Gastroesophageal sphincter (tissue), 4 donors: Measurements from ENCODE around the gene ITGA5. TPM values are rescaled to one million over a fixed set of nuclear protein-coding genes. Genes with fewer than 3 reads are reported as not detected.
A peak's percentile ranks its signal among the peaks of the same experiment; 100 is the strongest.

Experiments
- ATAC-seq: fragments of 150-250 bp; one replicate; pipeline ENCODE4 v1.9.1; 2016; ENCODE audit warnings: mild to moderate bottlenecking, moderate library complexity
- H3K27ac ChIP-seq, 4 donors: fragments of 200-600 bp; sonication (generic) in 3 of 4; 1 replicate in 3 of 4; 2 replicates in 1 of 4; pipeline ENCODE4 v1.5.1; 2016 to 2019
- H3K27me3 ChIP-seq: fragments of 200-600 bp; sonication (generic); one replicate; pipeline ENCODE4 v1.5.1; 2019
- H3K36me3 ChIP-seq, 2 donors: fragments of 200-600 bp; sonication (generic); one replicate each; pipeline ENCODE4 v1.5.1; 2019; ENCODE audit warnings: control low read depth in 1 of 2
- H3K4me1 ChIP-seq, 3 donors: fragments of 200-600 bp; sonication (generic); 1 replicate in 2 of 3; 2 replicates in 1 of 3; pipeline ENCODE4 v1.5.1; 2016 to 2019; ENCODE audit warnings: control low read depth in 2 of 3
- H3K4me3 ChIP-seq, 2 donors: fragments of 200-600 bp; sonication (generic); one replicate each; pipeline ENCODE4 v1.5.1; 2019; ENCODE audit warnings: mild to moderate bottlenecking in 1 of 2, moderate library complexity in 1 of 2
- H3K9me3 ChIP-seq, 3 donors: fragments of 200-600 bp; sonication (generic); one replicate each; pipeline ENCODE4 v1.5.1; 2017 to 2019; ENCODE audit warnings: control low read depth in 2 of 3
- EP300 ChIP-seq: sonication (generic); formaldehyde crosslinking; IDR thresholded peaks from one replicate; pipeline ENCODE4 v1.6.1; 2017; ENCODE audit warnings: antibody characterized with exemption, mild to moderate bottlenecking
- POLR2A ChIP-seq, 2 donors: fragments of 450-650 bp; IDR thresholded peaks; one replicate each; pipeline ENCODE4 v1.6.1; 2017; ENCODE audit warnings: antibody characterized with exemption in 2 of 2, mild to moderate bottlenecking in 2 of 2, moderate library complexity in 1 of 2
- POLR2AphosphoS5 ChIP-seq: sonication (generic); formaldehyde crosslinking; IDR thresholded peaks from one replicate; pipeline ENCODE4 v1.6.1; 2017; ENCODE audit warnings: antibody characterized with exemption
- WGBS, 2 donors: methylation state at CpG; one replicate each; pipeline ENCODE4 v1.1.5; 2018; ENCODE audit warnings: low coverage in 1 of 2; 5-methylcytosine and 5-hydroxymethylcytosine counted together
- total RNA-seq, 4 donors: library from RNA; depleted of rRNA; stranded (reverse); fragments of >200 nt; gene quantifications; one replicate each; pipeline ENCODE4 v1.1.0, GENCODE V29; 2016
- TF ChIP-seq, protein P1 (sequence below), 4 experiments: fragments of 200-600 bp in 2 of 4; fragments of 450-650 bp in 2 of 4; sonication (generic) in 1 of 4; IDR thresholded peaks; one replicate each; pipeline ENCODE4 v1.5.1; 2017 to 2019; ENCODE audit warnings: antibody characterized with exemption in 4 of 4, mild to moderate bottlenecking in 2 of 4, moderate library complexity in 2 of 4

ITGA5 gene
- total RNA-seq, 4 donors from 2014 or later: 141 to 908 (median 220) TPM

GRCh38 chr12:54389607-54390175 lies 29.4 kb downstream of the ITGA5 start:
- no peak for TF ChIP-seq POLR2AphosphoS5
- no peak for TF ChIP-seq EP300
- TF ChIP-seq, protein P1, sequence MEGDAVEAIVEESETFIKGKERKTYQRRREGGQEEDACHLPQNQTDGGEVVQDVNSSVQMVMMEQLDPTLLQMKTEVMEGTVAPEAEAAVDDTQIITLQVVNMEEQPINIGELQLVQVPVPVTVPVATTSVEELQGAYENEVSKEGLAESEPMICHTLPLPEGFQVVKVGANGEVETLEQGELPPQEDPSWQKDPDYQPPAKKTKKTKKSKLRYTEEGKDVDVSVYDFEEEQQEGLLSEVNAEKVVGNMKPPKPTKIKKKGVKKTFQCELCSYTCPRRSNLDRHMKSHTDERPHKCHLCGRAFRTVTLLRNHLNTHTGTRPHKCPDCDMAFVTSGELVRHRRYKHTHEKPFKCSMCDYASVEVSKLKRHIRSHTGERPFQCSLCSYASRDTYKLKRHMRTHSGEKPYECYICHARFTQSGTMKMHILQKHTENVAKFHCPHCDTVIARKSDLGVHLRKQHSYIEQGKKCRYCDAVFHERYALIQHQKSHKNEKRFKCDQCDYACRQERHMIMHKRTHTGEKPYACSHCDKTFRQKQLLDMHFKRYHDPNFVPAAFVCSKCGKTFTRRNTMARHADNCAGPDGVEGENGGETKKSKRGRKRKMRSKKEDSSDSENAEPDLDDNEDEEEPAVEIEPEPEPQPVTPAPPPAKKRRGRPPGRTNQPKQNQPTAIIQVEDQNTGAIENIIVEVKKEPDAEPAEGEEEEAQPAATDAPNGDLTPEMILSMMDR (IDR thresholded peaks at IDR 0.05): no peak
- no peak for TF ChIP-seq POLR2A (IDR thresholded peaks at IDR 0.05)
- 84% methylated on average over 5 of the region's 5 CpGs; no CpG with 5 or more reads in 1 of the 2 donors for WGBS, 2 donors
- Histone ChIP-seq H3K27ac (peak overlapping the region in 1 of 4 donors; percentile 66), H3K27me3 (no peaks in the 10 kb centered on the region), H3K4me1 (peaks cover 0 to 40% (median 10%) of the 10 kb centered on the region in 3 donors), H3K36me3 (peaks cover 0 to 16% of the 10 kb centered on the region in 2 donors), H3K9me3 (no peaks in the 10 kb centered on the region), H3K4me3 (no peak overlapping the region)
- no peak for ATAC-seq

- Histone ChIP-seq H3K27me3 (no peaks in the 10 kb centered on the region), H3K9me3 (no peaks in the 10 kb centered on the region), H3K36me3 (peaks cover 0 to 10% of the 10 kb centered on the region in 2 donors), H3K27ac (no peak overlapping the region), H3K4me1 (peaks cover 0 to 45% (median 10%) of the 10 kb centered on the region in 3 donors), H3K4me3 (no peak overlapping the region)
- TF ChIP-seq, protein P1 (IDR thresholded peaks at IDR 0.05): no peak
- TF ChIP-seq POLR2A (IDR thresholded peaks at IDR 0.05) (no peak), POLR2AphosphoS5 (no peak), EP300 (no peak)
- ATAC-seq: no peak
- WGBS, 2 donors: 100% methylated on average over 1 of the region's 3 CpGs; no CpG with 5 or more reads in 1 of the 2 donors
These were observed 29.9 kb downstream of the ITGA5 start for GRCh38 chr12:54389134-54389508.

- no peak for ATAC-seq
- WGBS, 2 donors: 0 to 76% methylated on average over 1 to 2 of the region's 4 CpGs
- H3K9me3 ChIP-seq: no peaks in the 10 kb centered on the region
- H3K36me3 ChIP-seq: peaks cover 0 to 3% of the 10 kb centered on the region in 2 donors
- H3K27me3 ChIP-seq: no peaks in the 10 kb centered on the region
- H3K4me1 ChIP-seq: peaks cover 0 to 45% (median 10%) of the 10 kb centered on the region in 3 donors
- TF ChIP-seq EP300 (no peak), POLR2A (IDR thresholded peaks at IDR 0.05) (no peak), POLR2AphosphoS5 (no peak)
- TF ChIP-seq, protein P1 (IDR thresholded peaks at IDR 0.05): no peak
- no peak overlapping the region for H3K4me3 ChIP-seq
- no peak overlapping the region for H3K27ac ChIP-seq
These were observed 30.6 kb downstream of the ITGA5 start for GRCh38 chr12:54388237-54389133.

DNA sequence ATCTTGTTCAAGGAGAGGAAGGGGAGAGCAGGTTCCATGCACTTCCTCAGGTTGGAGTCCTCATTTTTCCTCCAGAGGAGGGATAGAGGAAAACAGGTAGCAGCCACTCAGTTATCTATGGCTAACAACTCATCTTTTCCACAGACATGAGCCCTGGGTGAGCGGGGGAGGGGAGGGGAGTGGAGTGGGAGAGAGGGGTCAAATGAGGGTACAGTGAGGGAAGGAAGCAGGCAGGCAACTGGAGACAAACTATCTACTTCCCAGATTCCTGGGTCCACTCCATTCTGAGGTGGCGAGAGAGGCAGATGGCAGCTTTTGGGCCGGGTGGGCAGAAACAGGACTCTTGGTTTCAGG lies 32.0 kb downstream of the ITGA5 start:
- H3K27ac ChIP-seq: no peak overlapping the region
- 100% methylated on average over 3 of the region's 3 CpGs; no CpG with 5 or more reads in 1 of the 2 donors for WGBS, 2 donors
- ATAC-seq: no peak

More for the DNA sequence above, 32.0 kb downstream of the ITGA5 start:
- Histone ChIP-seq H3K4me1 (peaks cover 0 to 39% (median 10%) of the 10 kb centered on the region in 3 donors), H3K9me3 (no peaks in the 10 kb centered on the region), H3K36me3 (no peaks in the 10 kb centered on the region), H3K4me3 (no peak overlapping the region), H3K27me3 (no peaks in the 10 kb centered on the region)
- TF ChIP-seq POLR2AphosphoS5: no peak
- TF ChIP-seq, protein P1 (IDR thresholded peaks at IDR 0.05): no peak
- TF ChIP-seq POLR2A (IDR thresholded peaks at IDR 0.05): no peak
- no peak for TF ChIP-seq EP300
